H1 (cell line): ENCODE data around the gene LRBA. TPM values are rescaled to one million over a fixed set of nuclear protein-coding genes. Genes with fewer than 3 reads are reported as not detected.

Experiments used
- CTCF ChIA-PET: fragments of 300-600 bp; sonication (Branson Sonifier 250); formaldehyde crosslinking; loops from one replicate; lab custom pipeline; 2021; ENCODE audit not compliant: partially characterized antibody; lab: Charles Lee
- POLR2A ChIA-PET: fragments of 300-600 bp; sonication (Branson Sonifier 250); formaldehyde crosslinking; loops from one replicate; lab custom pipeline; 2021; ENCODE audit warnings: inconsistent platforms; ENCODE audit not compliant: partially characterized antibody; lab: Charles Lee
- DNase-seq, 2 experiments: peaks; one replicate each; pipeline versions ENCODE4 v3.0.0 to v3.0.0-alpha.2; 2010 to 2022; ENCODE audit warnings: low spot score in 2 of 2, low read depth in 1 of 2, mixed read lengths in 1 of 2
- FAIRE-seq: peaks from 2 replicates; lab custom pipeline; 2011; peaks lifted over from hg19 to GRCh38; lab: Jason Lieb, UNC
- H2AFZ ChIP-seq: 2 replicates; pipeline ENCODE4 v1.8.1; 2012; ENCODE audit warnings: low read length, inconsistent platforms
- H2AK5ac ChIP-seq: 2 replicates; pipeline ENCODE4 v1.6.1; 2013; ENCODE audit warnings: low read depth, low read length
- H2BK120ac ChIP-seq: replicated peaks from 2 replicates; pipeline ENCODE3; 2013; ENCODE audit warnings: low read depth, low read length, inconsistent platforms
- H2BK12ac ChIP-seq: 2 replicates; pipeline ENCODE4 v1.6.1; 2013; ENCODE audit warnings: low read depth, low read length
- H2BK15ac ChIP-seq: 2 replicates; pipeline ENCODE4 v1.6.1; 2013; ENCODE audit warnings: low read length
- H2BK20ac ChIP-seq: 2 replicates; pipeline ENCODE4 v1.6.1; 2013; ENCODE audit warnings: low read length
- H2BK5ac ChIP-seq: 2 replicates; pipeline ENCODE4 v1.6.1; 2013; ENCODE audit warnings: low read depth, low read length
- H3K14ac ChIP-seq: 2 replicates; pipeline ENCODE4 v1.6.1; 2013; ENCODE audit warnings: inconsistent platforms; ENCODE audit not compliant: insufficient read length
- H3K18ac ChIP-seq: 2 replicates; pipeline ENCODE4 v1.6.1; 2013; ENCODE audit warnings: low read length; ENCODE audit errors: extremely low read depth
- H3K23ac ChIP-seq: 2 replicates; pipeline ENCODE4 v1.6.1; 2013; ENCODE audit warnings: inconsistent platforms; ENCODE audit not compliant: insufficient read length
- H3K23me2 ChIP-seq: 2 replicates; pipeline ENCODE4 v1.6.1; 2013; ENCODE audit warnings: low read depth, low read length
- H3K27ac ChIP-seq: 2 replicates; pipeline ENCODE4 v1.6.1; 2011; ENCODE audit warnings: low read depth, low read length, inconsistent platforms
- H3K27me3 ChIP-seq, 4 experiments: replicated peaks in 1 of 4; 1 replicate in 1 of 4; 2 replicates in 3 of 4; pipeline versions ENCODE4 v1.6.1 to v1.8.1; 2011 to 2013; ENCODE audit warnings: low read length in 3 of 4, mild to moderate bottlenecking in 3 of 4, inconsistent platforms in 2 of 4, mixed read lengths in 2 of 4, moderate library complexity in 1 of 4; ENCODE audit not compliant: control insufficient read depth in 3 of 4, insufficient read depth in 3 of 4; ENCODE audit errors: extremely low read depth in 1 of 4
- H3K36me3 ChIP-seq, 4 experiments: 2 replicates each; pipeline versions ENCODE4 v1.6.1 to v1.8.1; 2011 to 2013; ENCODE audit warnings: mild to moderate bottlenecking in 4 of 4, low read length in 3 of 4, moderate library complexity in 2 of 4, control low read depth in 1 of 4, inconsistent platforms in 1 of 4; ENCODE audit not compliant: insufficient read depth in 4 of 4, control insufficient read depth in 2 of 4
- H3K4ac ChIP-seq: replicated peaks from 2 replicates; pipeline ENCODE3; 2013; ENCODE audit warnings: low read length, low read depth, mixed read lengths, inconsistent platforms; ENCODE audit not compliant: insufficient read length
- H3K4me1 ChIP-seq, 4 experiments: replicated peaks in 1 of 4; 1 replicate in 1 of 4; 2 replicates in 3 of 4; pipeline versions ENCODE4 v1.6.1 to v1.8.1; 2011 to 2013; ENCODE audit warnings: low read length in 3 of 4, inconsistent platforms in 2 of 4, mixed read lengths in 1 of 4; ENCODE audit not compliant: insufficient read depth in 4 of 4, control insufficient read depth in 3 of 4
- H3K4me2 ChIP-seq, 2 experiments: 2 replicates each; pipeline versions ENCODE4 v1.6.1 to v1.8.1; 2011 to 2013; ENCODE audit warnings: low read depth in 2 of 2, low read length in 2 of 2, control low read depth in 1 of 2, inconsistent platforms in 1 of 2, mild to moderate bottlenecking in 1 of 2; ENCODE audit not compliant: insufficient read depth in 1 of 2
- H3K4me3 ChIP-seq, 4 experiments: fragments of 200-600, 300-600 bp in 1 of 4; sonication (generic), shearing (Covaris generic), sonication (Bioruptor Twin) in 1 of 4; 2 replicates each; pipeline versions ENCODE4 v1.5.1 to v1.8.1; 2011 to 2016; ENCODE audit warnings: low read length in 4 of 4, low read depth in 3 of 4, control low read depth in 2 of 4, inconsistent platforms in 2 of 4, mild to moderate bottlenecking in 2 of 4, mixed read lengths in 1 of 4, moderate library complexity in 1 of 4; ENCODE audit not compliant: insufficient read depth in 2 of 4; ENCODE audit errors: extremely low read depth in 1 of 4
- H3K56ac ChIP-seq: replicated peaks from 2 replicates; pipeline ENCODE3; 2013; ENCODE audit warnings: low read depth, mild to moderate bottlenecking, mixed read lengths, low read length, inconsistent platforms; ENCODE audit not compliant: insufficient read length
- H3K79me1 ChIP-seq: 2 replicates; pipeline ENCODE4 v1.6.1; 2013; ENCODE audit warnings: low read depth, low read length, control low read depth
- H3K79me2 ChIP-seq, 2 experiments: 2 replicates each; pipeline versions ENCODE4 v1.6.1 to v1.8.1; 2012 to 2013; ENCODE audit warnings: low read length in 2 of 2, mild to moderate bottlenecking in 2 of 2, inconsistent platforms in 1 of 2; ENCODE audit not compliant: insufficient read depth in 2 of 2, control insufficient read depth in 1 of 2
- H3K9ac ChIP-seq, 4 experiments: replicated peaks in 1 of 4; 1 replicate in 1 of 4; 2 replicates in 3 of 4; pipeline versions ENCODE4 v1.6.1 to v1.8.1; 2011 to 2013; ENCODE audit warnings: low read depth in 3 of 4, low read length in 3 of 4, control low read depth in 2 of 4, mild to moderate bottlenecking in 2 of 4, moderate library complexity in 2 of 4, inconsistent platforms in 1 of 4; ENCODE audit errors: extremely low read depth in 1 of 4
- H3K9me3 ChIP-seq, 2 experiments: 2 replicates each; pipeline versions ENCODE4 v1.6.1 to v1.8.1; 2012 to 2013; ENCODE audit warnings: mild to moderate bottlenecking in 2 of 2, moderate library complexity in 2 of 2, control low read depth in 1 of 2, inconsistent platforms in 1 of 2, low read depth in 1 of 2, low read length in 1 of 2, mixed read lengths in 1 of 2; ENCODE audit not compliant: insufficient read depth in 2 of 2
- H4K20me1 ChIP-seq, 2 experiments: replicated peaks in 1 of 2; 2 replicates each; pipeline versions ENCODE3 to v1.8.1; 2011 to 2013; ENCODE audit warnings: inconsistent platforms in 2 of 2, low read length in 2 of 2, mild to moderate bottlenecking in 1 of 2; ENCODE audit not compliant: insufficient read depth in 2 of 2, control insufficient read depth in 1 of 2
- H4K5ac ChIP-seq: 2 replicates; pipeline ENCODE4 v1.6.1; 2013; ENCODE audit warnings: low read length, low read depth, mixed read lengths, inconsistent platforms; ENCODE audit not compliant: insufficient read length
- H4K8ac ChIP-seq: 2 replicates; pipeline ENCODE4 v1.8.0; 2013; ENCODE audit warnings: mild to moderate bottlenecking, moderate library complexity, low read length, inconsistent platforms; ENCODE audit not compliant: insufficient read depth; ENCODE audit errors: extremely low read depth
- H4K91ac ChIP-seq: replicated peaks from 2 replicates; pipeline ENCODE3; 2013; ENCODE audit warnings: low read length, mixed read lengths, inconsistent platforms; ENCODE audit not compliant: insufficient read length
- ATF3 ChIP-seq: IDR thresholded peaks from 2 replicates; pipeline ENCODE4 v1.6.1; 2011; ENCODE audit warnings: low read depth, mild to moderate bottlenecking, low read length; ENCODE audit not compliant: insufficient read depth
- BACH1 ChIP-seq: IDR thresholded peaks from 2 replicates; pipeline ENCODE4 v1.6.1; 2012; ENCODE audit warnings: low read length, improper control_type of control experiment
- BCL11A ChIP-seq, 2 experiments: IDR thresholded peaks; one replicate each; pipeline ENCODE4 v1.6.1; 2011; ENCODE audit warnings: low read depth in 2 of 2, low read length in 2 of 2, mild to moderate bottlenecking in 2 of 2
- CBX8 ChIP-seq: fragments of 300-800, 300-1000 bp; sonication (generic); IDR thresholded peaks from 2 replicates; pipeline ENCODE4 v1.7.1; 2016; ENCODE audit warnings: low read depth, low read length, borderline replicate concordance
- CHD2 ChIP-seq: IDR thresholded peaks from 2 replicates; pipeline ENCODE4 v1.6.1; 2012; ENCODE audit warnings: low read length, improper control_type of control experiment
- HDAC6 ChIP-seq: IDR thresholded peaks from one replicate; pipeline ENCODE4 v1.7.1; 2012; ENCODE audit warnings: low read depth, mild to moderate bottlenecking, inconsistent platforms, low read length, moderate library complexity
- JUND ChIP-seq: IDR thresholded peaks from 2 replicates; pipeline ENCODE4 v1.6.1; 2011; ENCODE audit warnings: mild to moderate bottlenecking, improper control_type of control experiment, low read length
- MAFK ChIP-seq: IDR thresholded peaks from 2 replicates; pipeline ENCODE4 v1.6.1; 2012; ENCODE audit warnings: low read depth, mild to moderate bottlenecking, improper control_type of control experiment, low read length
- POU5F1 ChIP-seq: IDR thresholded peaks from 2 replicates; pipeline ENCODE4 v1.6.1; 2011; ENCODE audit warnings: low read depth, mild to moderate bottlenecking, low read length, moderate library complexity
- RFX5 ChIP-seq: IDR thresholded peaks from 2 replicates; pipeline ENCODE4 v1.6.1; 2011; ENCODE audit warnings: low read depth, low read length, improper control_type of control experiment, borderline replicate concordance
- SIX5 ChIP-seq: IDR thresholded peaks from 2 replicates; pipeline ENCODE4 v1.6.1; 2011; ENCODE audit warnings: mild to moderate bottlenecking, low read depth, low read length
- SP2 ChIP-seq: IDR thresholded peaks from 2 replicates; pipeline ENCODE4 v1.6.1; 2012; ENCODE audit warnings: mild to moderate bottlenecking, low read length, inconsistent platforms
- SRF ChIP-seq: IDR thresholded peaks from 2 replicates; pipeline ENCODE4 v1.6.1; 2011; ENCODE audit warnings: mild to moderate bottlenecking, low read depth, low read length, moderate library complexity
- TBP ChIP-seq: IDR thresholded peaks from 2 replicates; pipeline ENCODE4 v1.6.1; 2011; ENCODE audit warnings: low read depth, low read length, improper control_type of control experiment
- USF2 ChIP-seq: IDR thresholded peaks from 2 replicates; pipeline ENCODE4 v1.6.1; 2011; ENCODE audit warnings: low read length, improper control_type of control experiment
- WGBS, 2 experiments: shearing (Covaris generic) in 1 of 2; methylation state at CpG; one replicate each; pipeline versions ENCODE4 v1.1.6 to v1.1.7; 2013 to 2015; ENCODE audit warnings: low lambda C conversion rate in 2 of 2, mixed read lengths in 2 of 2, inconsistent platforms in 1 of 2, low coverage in 1 of 2, missing lambda C conversion rate in 1 of 2; ENCODE audit not compliant: insufficient replicate concordance in 2 of 2, insufficient coverage in 1 of 2, insufficient read length in 1 of 2; ENCODE audit errors: extremely low coverage in 1 of 2, missing lambda C conversion rate in 1 of 2; 5-methylcytosine and 5-hydroxymethylcytosine counted together
- polyA plus RNA-seq, 7 experiments: library from polyadenylated mRNA; depleted of rRNA in 3 of 7; stranded (reverse) in 5 of 7; unstranded in 2 of 7; fragments of >200 nt in 5 of 7; fragments of 200-250 nt in 2 of 7; gene quantifications; 1 replicate in 5 of 7; 2 replicates in 1 of 7; 4 replicates in 1 of 7; pipeline versions ENCODE4 v1.2.1 to v1.2.3, GENCODE V29; 2011 to 2013; ENCODE audit warnings: missing spikeins in 2 of 7, mixed read lengths in 2 of 7
- total RNA-seq: library from RNA; stranded (reverse); fragmentation: NEBNext Ultra II Directional; extraction: Animal tissue kit (Norgen Biotek cat#: 25700); gene quantifications from 2 replicates; pipeline ENCODE4 v1.2.1, GENCODE V29; 2021

Gene LRBA
- total and polyA plus RNA-seq, 2 of the 8 experiments (the other 6 are each of a cell fraction or from before 2014, with no cell fraction given), result 54.6 to 83.2 TPM

GRCh38 chr4:150482581-150482980 is 532.5 kb downstream of the LRBA start:
- no peak overlapping the region for H3K4ac ChIP-seq
- no peak overlapping the region for H3K9ac ChIP-seq
- H3K4me1 ChIP-seq, result no peaks in the 10 kb centered on the region
- no peak for DNase-seq
- H3K18ac ChIP-seq, result no peak overlapping the region
- no peak overlapping the region for H4K5ac ChIP-seq
- H3K56ac ChIP-seq, result no peak overlapping the region
- FAIRE-seq, result no peak
- WGBS, 2 experiments, result 91% methylated on average over 4 of the region's 4 CpGs; no CpG with 5 or more reads in 1 of the 2 experiments
- H3K14ac ChIP-seq, result no peak overlapping the region
- no peak overlapping the region for H2BK20ac ChIP-seq
- no peaks in the 10 kb centered on the region for H3K23me2 ChIP-seq
- no peak overlapping the region for H2BK120ac ChIP-seq
- H2BK12ac ChIP-seq, result no peak overlapping the region
- no peak overlapping the region for H3K4me3 ChIP-seq
- no peak overlapping the region for H3K4me2 ChIP-seq
- H4K20me1 ChIP-seq, result no peaks in the 10 kb centered on the region
- no peak overlapping the region for H4K91ac ChIP-seq
- no peak overlapping the region for H2AFZ ChIP-seq
- no peaks in the 10 kb centered on the region for H3K9me3 ChIP-seq
- no peaks in the 10 kb centered on the region for H3K79me1 ChIP-seq
- CTCF ChIA-PET, result no interaction called here
- H4K8ac ChIP-seq, result no peak overlapping the region
- no peak overlapping the region for H2AK5ac ChIP-seq
- TF ChIP-seq BCL11A (IDR thresholded peaks at IDR 0.05; ENCODE audit: low read depth in 2 of 2, low read length in 2 of 2) (no peak), SP2 (no peak), CHD2 (no peak), ATF3 (no peak), SIX5 (no peak), TBP (no peak), HDAC6 (no peak), CBX8 (no peak), SRF (no peak), MAFK (no peak), POU5F1 (no peak), USF2 (no peak), JUND (no peak), BACH1 (no peak), RFX5 (no peak)
- H2BK15ac ChIP-seq, result no peak overlapping the region
- POLR2A ChIA-PET, result no interaction called here
- H3K27ac ChIP-seq, result no peak overlapping the region
- H3K36me3 ChIP-seq, result no peaks in the 10 kb centered on the region; a peak in 1 of 8 replicates
- no peak overlapping the region for H2BK5ac ChIP-seq
- H3K23ac ChIP-seq, result no peak overlapping the region
- no peaks in the 10 kb centered on the region for H3K79me2 ChIP-seq
- H3K27me3 ChIP-seq, result no peaks in the 10 kb centered on the region
